C4-2B (cell line): Measurements from ENCODE around the gene CSH2.

Experiments
- H3K27ac ChIP-seq: fragments of 450-650 bp; 2 replicates; pipeline ENCODE4 v1.5.1; 2017
- ZFX ChIP-seq: fragments of 450-650 bp; IDR thresholded peaks from 2 replicates; pipeline ENCODE4 v1.6.1; 2017
- TF ChIP-seq, protein P1 (sequence below): fragments of 450-650 bp; conservative IDR thresholded peaks from 2 replicates; pipeline ENCODE4 v1.5.1; 2017; ENCODE audit warnings: mild to moderate bottlenecking

CSH2 gene

DNA sequence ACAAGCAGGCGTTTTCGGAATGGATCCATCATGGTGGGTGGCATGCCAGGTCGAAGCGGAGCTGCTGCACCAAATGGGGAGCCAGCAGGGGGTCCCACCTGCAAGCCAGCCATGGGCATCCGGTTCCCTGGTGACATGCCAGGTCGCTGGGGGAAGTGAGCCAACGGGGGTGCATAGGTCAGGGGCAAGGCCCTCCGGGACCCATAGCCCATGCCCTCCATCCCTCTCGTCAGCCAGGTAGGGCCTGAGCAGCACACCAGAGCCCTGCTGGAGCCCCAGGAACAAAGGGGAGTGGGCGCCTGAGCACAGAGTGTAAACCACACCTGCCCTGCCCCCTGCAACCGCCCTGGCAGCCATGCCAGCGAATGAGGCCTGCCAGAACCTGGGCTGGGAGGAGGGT lies 36.0 kb downstream of the CSH2 start:
- no peak for TF ChIP-seq ZFX
- TF ChIP-seq, protein P1, sequence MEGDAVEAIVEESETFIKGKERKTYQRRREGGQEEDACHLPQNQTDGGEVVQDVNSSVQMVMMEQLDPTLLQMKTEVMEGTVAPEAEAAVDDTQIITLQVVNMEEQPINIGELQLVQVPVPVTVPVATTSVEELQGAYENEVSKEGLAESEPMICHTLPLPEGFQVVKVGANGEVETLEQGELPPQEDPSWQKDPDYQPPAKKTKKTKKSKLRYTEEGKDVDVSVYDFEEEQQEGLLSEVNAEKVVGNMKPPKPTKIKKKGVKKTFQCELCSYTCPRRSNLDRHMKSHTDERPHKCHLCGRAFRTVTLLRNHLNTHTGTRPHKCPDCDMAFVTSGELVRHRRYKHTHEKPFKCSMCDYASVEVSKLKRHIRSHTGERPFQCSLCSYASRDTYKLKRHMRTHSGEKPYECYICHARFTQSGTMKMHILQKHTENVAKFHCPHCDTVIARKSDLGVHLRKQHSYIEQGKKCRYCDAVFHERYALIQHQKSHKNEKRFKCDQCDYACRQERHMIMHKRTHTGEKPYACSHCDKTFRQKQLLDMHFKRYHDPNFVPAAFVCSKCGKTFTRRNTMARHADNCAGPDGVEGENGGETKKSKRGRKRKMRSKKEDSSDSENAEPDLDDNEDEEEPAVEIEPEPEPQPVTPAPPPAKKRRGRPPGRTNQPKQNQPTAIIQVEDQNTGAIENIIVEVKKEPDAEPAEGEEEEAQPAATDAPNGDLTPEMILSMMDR = no peak
- peak overlapping the region; percentile 100 for H3K27ac ChIP-seq

DNA sequence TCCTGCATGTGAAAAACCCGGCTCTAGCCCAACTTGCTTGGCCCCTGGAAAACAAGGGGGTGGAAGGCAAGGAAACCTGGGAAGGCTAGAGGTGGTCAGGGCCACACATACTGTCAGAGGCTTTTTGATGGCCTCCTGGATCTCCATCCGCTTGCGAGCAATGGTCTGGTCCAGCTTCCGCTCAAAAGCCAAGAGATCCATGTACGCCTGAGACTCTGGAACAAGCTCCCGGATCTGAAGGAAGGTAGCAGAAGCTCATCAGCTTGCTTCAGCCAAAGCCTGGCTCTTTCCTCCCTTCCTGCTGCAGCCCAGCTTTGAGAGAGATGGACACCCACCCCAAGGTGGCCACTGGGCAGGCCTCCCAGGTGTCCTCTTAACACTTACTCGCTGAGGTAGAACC lies 36.7 kb downstream of the CSH2 start:
- TF ChIP-seq ZFX = no peak
- TF ChIP-seq, protein P1 = no peak
- peak overlapping the region; percentile 100 for H3K27ac ChIP-seq

DNA sequence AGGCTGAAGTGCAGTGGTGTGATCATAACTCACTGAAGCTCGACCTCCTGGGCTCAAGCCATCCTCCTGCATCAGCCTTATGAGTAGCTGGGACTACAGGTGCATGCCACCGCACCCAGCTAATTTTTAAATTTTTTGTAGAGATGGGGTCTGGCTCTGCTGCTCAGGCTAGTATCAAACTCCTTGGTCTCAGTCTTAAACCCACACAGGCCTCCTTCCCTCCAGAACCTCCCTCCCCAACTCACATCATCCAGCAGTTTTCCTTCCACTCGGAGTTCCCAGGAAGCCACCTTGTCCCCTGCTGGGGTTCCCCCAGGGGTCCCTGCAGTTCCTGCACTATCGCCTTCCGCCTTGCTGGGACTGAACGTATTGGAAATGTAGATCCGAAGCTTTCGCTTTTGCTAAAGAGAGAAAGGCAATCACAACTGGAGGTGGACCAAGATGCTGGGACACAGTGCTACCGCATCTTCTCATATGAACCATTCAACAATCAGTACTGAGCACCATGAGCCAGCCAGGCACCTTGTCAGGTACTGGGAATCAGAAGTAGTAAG lies 38.2 kb downstream of the CSH2 start:
- peak overlapping the region; percentile 1; the same call in 1 of the 2 replicates for H3K27ac ChIP-seq
- no peak for TF ChIP-seq ZFX
- TF ChIP-seq, protein P1 = no peak; the same call in 1 of the 2 replicates

DNA sequence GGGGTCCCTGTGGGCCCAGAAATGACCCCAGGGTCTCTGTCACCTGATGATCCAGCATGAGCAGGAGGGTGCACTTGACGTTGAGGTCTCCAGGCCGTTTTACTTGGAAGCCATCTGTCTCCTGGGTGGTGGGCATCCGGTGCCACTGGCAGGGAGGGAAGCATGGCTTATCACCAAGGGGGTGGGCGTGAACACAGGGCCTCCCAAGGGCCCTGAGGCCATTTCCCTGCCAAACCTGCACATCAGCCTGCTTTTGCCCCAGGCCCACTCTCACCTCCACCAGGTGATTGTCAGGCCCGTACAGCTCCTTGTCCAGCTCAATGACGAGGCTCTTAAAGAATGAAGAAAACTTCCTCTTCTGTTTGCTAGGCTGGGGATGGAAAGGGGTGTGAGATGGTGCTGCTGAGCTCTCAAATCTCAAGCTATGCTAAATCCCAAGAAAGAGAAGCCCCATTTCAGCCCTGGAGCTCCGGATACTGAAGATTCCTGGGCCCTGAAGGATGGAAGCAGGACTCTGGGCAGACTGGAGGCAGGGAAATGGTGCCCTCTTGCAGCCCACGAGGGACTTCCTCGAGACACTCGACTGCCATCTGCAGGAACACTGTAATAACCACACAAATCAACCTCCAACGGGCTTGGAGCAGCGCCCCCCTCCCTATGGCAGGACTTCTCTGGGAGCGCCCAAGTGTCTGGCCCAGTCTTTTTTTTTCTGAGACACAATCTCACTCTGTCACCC lies 38.9 kb downstream of the CSH2 start:
- TF ChIP-seq, protein P1 = peak; percentile 85
- no peak for TF ChIP-seq ZFX
- peak overlapping the region; percentile 1; the same call in 1 of the 2 replicates for H3K27ac ChIP-seq

DNA sequence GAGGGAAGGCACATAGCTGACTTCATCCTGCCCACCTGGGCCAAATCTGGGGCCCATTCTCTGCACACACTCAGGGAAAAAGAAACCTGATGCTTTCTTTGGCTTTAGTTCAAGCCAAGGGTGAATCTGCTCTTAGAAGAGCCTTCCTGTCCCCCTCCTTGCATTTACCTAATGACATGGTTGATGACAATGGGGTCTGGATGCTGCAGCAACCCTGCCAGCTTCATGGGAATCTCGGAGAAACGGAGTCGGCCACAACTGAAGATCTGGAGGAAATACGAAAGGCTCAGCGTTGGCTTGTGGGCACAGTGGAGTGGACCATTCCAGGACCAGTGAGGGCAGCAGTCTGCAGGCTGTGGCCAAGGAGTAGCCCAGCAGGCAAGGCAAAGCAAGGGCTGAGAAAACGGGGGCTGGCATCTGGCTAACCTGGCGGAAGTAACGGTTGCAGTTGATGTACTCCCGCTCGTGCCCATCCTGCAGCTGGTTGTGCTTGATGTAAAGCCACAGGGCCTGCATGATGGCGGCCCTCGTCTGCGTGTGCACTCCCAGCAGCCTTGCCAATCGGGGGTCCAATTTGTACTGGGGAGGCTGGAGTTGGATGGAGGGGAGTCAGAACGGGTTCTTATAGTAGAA lies 39.6 kb downstream of the CSH2 start:
- no peak overlapping the region; the same call in 1 of the 2 replicates for H3K27ac ChIP-seq

DNA sequence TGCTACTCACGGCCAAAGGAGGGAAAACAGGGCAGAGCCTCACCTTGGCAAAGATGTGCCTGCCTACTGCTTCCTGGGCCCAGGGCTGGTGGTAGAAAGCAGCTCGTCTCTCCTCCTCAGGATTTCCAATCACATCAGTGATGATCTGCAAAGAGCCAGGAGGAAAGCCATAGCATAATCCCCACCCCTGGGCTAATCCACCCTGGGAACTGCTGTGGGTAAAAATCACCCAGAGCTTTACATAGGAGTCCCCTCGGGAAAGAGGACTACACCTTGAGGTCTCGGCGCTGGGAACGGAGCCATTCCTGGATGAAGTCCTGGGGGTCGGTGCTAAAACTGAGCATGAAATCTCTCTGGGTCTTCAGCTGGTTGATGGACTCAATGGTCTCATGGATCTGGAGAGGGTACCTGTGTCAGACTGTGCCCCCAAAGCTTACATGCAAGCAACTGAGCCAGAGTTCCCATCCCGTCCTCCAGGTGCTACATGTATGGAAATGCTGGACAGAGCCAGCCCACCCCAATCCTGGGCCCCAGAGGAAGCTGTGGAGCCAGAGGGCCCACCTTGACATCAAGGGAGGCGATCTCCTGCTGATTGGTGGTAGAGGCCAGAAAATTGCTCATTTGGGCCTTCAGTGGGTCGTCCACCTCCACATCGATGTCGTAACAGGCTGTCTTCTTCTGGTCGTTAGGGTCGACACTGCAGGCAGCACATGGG lies 40.3 kb downstream of the CSH2 start:
- no peak overlapping the region for H3K27ac ChIP-seq
- TF ChIP-seq ZFX = no peak
- TF ChIP-seq, protein P1 = no peak

More for the DNA sequence above, 39.6 kb downstream of the CSH2 start:
- TF ChIP-seq, protein P1 = no peak
- TF ChIP-seq ZFX = no peak

DNA sequence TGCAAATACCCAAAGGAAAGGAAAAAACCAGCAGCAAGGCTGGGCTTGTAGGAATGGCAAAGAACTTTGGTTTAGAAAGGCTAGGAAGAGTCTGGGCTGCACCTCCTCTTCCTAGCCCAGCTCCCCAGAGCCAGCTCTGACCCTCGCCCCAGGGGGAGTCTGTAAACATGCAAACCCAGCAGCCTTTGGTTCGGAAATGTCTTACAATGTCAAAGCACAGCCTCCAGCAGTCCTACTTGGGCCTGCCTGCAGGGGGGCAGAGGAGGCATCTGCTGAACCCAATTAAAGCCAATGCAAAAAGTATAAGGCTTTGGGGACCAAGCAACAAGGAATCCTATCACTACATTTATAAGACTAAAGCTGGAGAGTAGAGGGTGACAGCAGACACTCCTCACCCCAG lies 41.0 kb downstream of the CSH2 start:
- TF ChIP-seq, protein P1 = no peak
- no peak for TF ChIP-seq ZFX
- H3K27ac ChIP-seq = no peak overlapping the region
